H1 (cell line): ENCODE results near the gene RMDN2. TPM values are rescaled to one million over a fixed set of nuclear protein-coding genes. Genes with fewer than 3 reads are reported as not detected.

ENCODE experiments used
- CHD7 ChIP-seq: fragments of 300-600 bp; sonication (generic); IDR thresholded peaks from 2 replicates; pipeline ENCODE4 v1.7.1; 2012; ENCODE audit warnings: low read length, moderate library complexity, mild to moderate bottlenecking, inconsistent platforms; ENCODE audit not compliant: insufficient replicate concordance
- CTCF ChIP-seq, 3 experiments: IDR thresholded peaks; 1 replicate in 2 of 3; 2 replicates in 1 of 3; pipeline versions ENCODE4 v1.5.1 to v1.6.1; 2011; ENCODE audit warnings: low read length in 3 of 3, mild to moderate bottlenecking in 3 of 3, inconsistent platforms in 2 of 3, low read depth in 1 of 3, moderate library complexity in 1 of 3; ENCODE audit not compliant: insufficient read depth in 1 of 3; ENCODE audit errors: control extremely low read depth in 1 of 3
- EZH2 ChIP-seq: fragments of 200-600 bp; sonication (generic); IDR thresholded peaks from 2 replicates; pipeline ENCODE4 v1.7.1; 2012; ENCODE audit warnings: low read depth, mild to moderate bottlenecking, moderate library complexity, low read length, inconsistent platforms; ENCODE audit not compliant: severe bottlenecking
- GTF2F1 ChIP-seq: IDR thresholded peaks from 2 replicates; pipeline ENCODE4 v1.6.1; 2012; ENCODE audit warnings: low read depth, low read length, improper control_type of control experiment, borderline replicate concordance
- KDM5A ChIP-seq: fragments of 200-600 bp; IDR thresholded peaks from 2 replicates; pipeline ENCODE4 v1.7.1; 2012; ENCODE audit warnings: mild to moderate bottlenecking, low read length, inconsistent platforms, mixed read lengths
- RBBP5 ChIP-seq: IDR thresholded peaks from 2 replicates; pipeline ENCODE4 v1.7.1; 2012; ENCODE audit warnings: low read depth, mild to moderate bottlenecking, inconsistent platforms, low read length, moderate library complexity, borderline replicate concordance
- SIRT6 ChIP-seq: IDR thresholded peaks from one replicate; pipeline ENCODE4 v1.7.1; 2012; ENCODE audit warnings: low read length, inconsistent platforms
- polyA plus RNA-seq, 7 experiments: library from polyadenylated mRNA; depleted of rRNA in 3 of 7; stranded (reverse) in 5 of 7; unstranded in 2 of 7; fragments of >200 nt in 5 of 7; fragments of 200-250 nt in 2 of 7; gene quantifications; 1 replicate in 5 of 7; 2 replicates in 1 of 7; 4 replicates in 1 of 7; pipeline versions ENCODE4 v1.2.1 to v1.2.3, GENCODE V29; 2011 to 2013; ENCODE audit warnings: missing spikeins in 2 of 7, mixed read lengths in 2 of 7
- total RNA-seq: library from RNA; stranded (reverse); fragmentation: NEBNext Ultra II Directional; extraction: Animal tissue kit (Norgen Biotek cat#: 25700); gene quantifications from 2 replicates; pipeline ENCODE4 v1.2.1, GENCODE V29; 2021

Gene RMDN2
- total and polyA plus RNA-seq, 2 of the 8 experiments (the other 6 are each of a cell fraction or from before 2014, with no cell fraction given) = 0.53 to 3.0 TPM

- TF ChIP-seq CHD7 = no peak
- TF ChIP-seq RBBP5 = no peak
- TF ChIP-seq EZH2 = no peak
- no peak for TF ChIP-seq CTCF (IDR thresholded peaks at IDR 0.05; ENCODE audit: control extremely low read depth in 1 of 3, insufficient read depth in 1 of 3, low read depth in 1 of 3, low read length in 3 of 3)
- TF ChIP-seq KDM5A = no peak
- TF ChIP-seq GTF2F1 = no peak
- TF ChIP-seq SIRT6 = no peak
These were observed 114.2 kb downstream of the RMDN2 start (continued) for GRCh38 chr2:38039121-38039910.
